Neural progenitor cell (in vitro differentiated cells): Measurements from ENCODE around the gene AGPS.

Source experiments
- EZH2 ChIP-seq: fragments of 200-600 bp; sonication (generic); IDR thresholded peaks from 2 replicates; pipeline ENCODE4 v1.6.1; 2017; ENCODE audit warnings: antibody characterized with exemption, mild to moderate bottlenecking, moderate library complexity
- EZH2phosphoT487 ChIP-seq: fragments of 200-600 bp; sonication (generic); IDR thresholded peaks from 2 replicates; pipeline ENCODE4 v1.6.1; 2017; ENCODE audit warnings: antibody characterized with exemption
- TF ChIP-seq, protein P1 (sequence below): fragments of 200-600 bp; sonication (generic); IDR thresholded peaks from 2 replicates; pipeline ENCODE4 v1.5.1; 2017; ENCODE audit warnings: antibody characterized with exemption, mild to moderate bottlenecking

DNA sequence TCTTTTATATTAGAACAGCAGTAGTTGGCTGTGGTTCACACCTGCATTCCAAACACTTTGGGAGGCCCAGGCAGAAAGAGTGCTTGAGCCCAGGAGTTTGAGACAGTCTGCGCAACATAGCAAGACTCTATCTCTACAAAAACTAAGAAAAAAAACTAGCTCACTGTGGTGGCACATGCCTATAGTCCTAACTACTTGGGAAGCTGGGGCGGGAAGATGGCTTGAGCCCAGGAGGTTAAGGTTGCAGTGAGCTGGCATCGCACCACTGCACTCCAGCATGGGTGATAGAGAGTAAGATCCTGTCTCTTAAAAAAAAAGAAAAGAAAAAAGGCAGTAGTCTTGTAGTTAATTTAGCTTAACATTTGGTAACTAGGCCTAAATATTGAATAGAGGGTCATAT, 136.6 kb downstream of the AGPS start:
- TF ChIP-seq, protein P1, sequence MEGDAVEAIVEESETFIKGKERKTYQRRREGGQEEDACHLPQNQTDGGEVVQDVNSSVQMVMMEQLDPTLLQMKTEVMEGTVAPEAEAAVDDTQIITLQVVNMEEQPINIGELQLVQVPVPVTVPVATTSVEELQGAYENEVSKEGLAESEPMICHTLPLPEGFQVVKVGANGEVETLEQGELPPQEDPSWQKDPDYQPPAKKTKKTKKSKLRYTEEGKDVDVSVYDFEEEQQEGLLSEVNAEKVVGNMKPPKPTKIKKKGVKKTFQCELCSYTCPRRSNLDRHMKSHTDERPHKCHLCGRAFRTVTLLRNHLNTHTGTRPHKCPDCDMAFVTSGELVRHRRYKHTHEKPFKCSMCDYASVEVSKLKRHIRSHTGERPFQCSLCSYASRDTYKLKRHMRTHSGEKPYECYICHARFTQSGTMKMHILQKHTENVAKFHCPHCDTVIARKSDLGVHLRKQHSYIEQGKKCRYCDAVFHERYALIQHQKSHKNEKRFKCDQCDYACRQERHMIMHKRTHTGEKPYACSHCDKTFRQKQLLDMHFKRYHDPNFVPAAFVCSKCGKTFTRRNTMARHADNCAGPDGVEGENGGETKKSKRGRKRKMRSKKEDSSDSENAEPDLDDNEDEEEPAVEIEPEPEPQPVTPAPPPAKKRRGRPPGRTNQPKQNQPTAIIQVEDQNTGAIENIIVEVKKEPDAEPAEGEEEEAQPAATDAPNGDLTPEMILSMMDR = no peak
- no peak for TF ChIP-seq EZH2
- TF ChIP-seq EZH2phosphoT487 = no peak
